ENCODE results near the gene STMN3. TPM values are rescaled to one million over a fixed set of nuclear protein-coding genes. Genes with fewer than 3 reads are reported as not detected.

Gene STMN3
- 13.5 TPM for polyA plus RNA-seq (ENCODE audit: insufficient read length)

- DNase-seq: peak; percentile 89
Observed at GRCh38 chr20:63653041-63653973, at the start of gene STMN3. Gene STMN3 (minus strand): TSS chr20:63653424. CDS start chr20:63653345, 79 bp downstream.

- DNase-seq: no peak
Observed at GRCh38 chr20:63702036-63702665, 48.9 kb upstream of the STMN3 start.

- no peak for DNase-seq
Observed at GRCh38 chr20:63701329-63702035, 48.3 kb upstream of the STMN3 start.

- DNase-seq: no peak
Observed at GRCh38 chr20:63701051-63701328, 47.8 kb upstream of the STMN3 start.

GRCh38 chr20:63700199-63701050 lies 47.2 kb upstream of the STMN3 start:
- DNase-seq: no peak

- no peak for DNase-seq
Observed at GRCh38 chr20:63699466-63700198, 46.4 kb upstream of the STMN3 start.

- no peak for DNase-seq
Observed at GRCh38 chr20:63698739-63699465, 45.7 kb upstream of the STMN3 start.

- DNase-seq: no peak
Observed at GRCh38 chr20:63697868-63698545, 44.8 kb upstream of the STMN3 start.

- DNase-seq: no peak
Observed at GRCh38 chr20:63697357-63697867, 44.2 kb upstream of the STMN3 start.

GRCh38 chr20:63696628-63697356 lies 43.6 kb upstream of the STMN3 start, which contains the start of gene TNFRSF6B:
Gene TNFRSF6B (plus strand): TSS chr20:63696652. CDS start chr20:63696768, 116 bp downstream.
- no peak for DNase-seq

- no peak for DNase-seq
Observed at GRCh38 chr20:63696306-63696627, 43.0 kb upstream of the STMN3 start.

GRCh38 chr20:63695424-63696305 lies 42.4 kb upstream of the STMN3 start:
- DNase-seq: no peak

- DNase-seq: no peak
Observed at GRCh38 chr20:63694584-63695423, 41.6 kb upstream of the STMN3 start.

GRCh38 chr20:63693733-63694583 lies 40.7 kb upstream of the STMN3 start:
- DNase-seq: no peak

GRCh38 chr20:63693083-63693732 lies 40.0 kb upstream of the STMN3 start:
- no peak for DNase-seq

Data from hindlimb muscle (tissue), 1 donor.